ENCODE results near the gene KREMEN1.

The KREMEN1 gene, protein sequence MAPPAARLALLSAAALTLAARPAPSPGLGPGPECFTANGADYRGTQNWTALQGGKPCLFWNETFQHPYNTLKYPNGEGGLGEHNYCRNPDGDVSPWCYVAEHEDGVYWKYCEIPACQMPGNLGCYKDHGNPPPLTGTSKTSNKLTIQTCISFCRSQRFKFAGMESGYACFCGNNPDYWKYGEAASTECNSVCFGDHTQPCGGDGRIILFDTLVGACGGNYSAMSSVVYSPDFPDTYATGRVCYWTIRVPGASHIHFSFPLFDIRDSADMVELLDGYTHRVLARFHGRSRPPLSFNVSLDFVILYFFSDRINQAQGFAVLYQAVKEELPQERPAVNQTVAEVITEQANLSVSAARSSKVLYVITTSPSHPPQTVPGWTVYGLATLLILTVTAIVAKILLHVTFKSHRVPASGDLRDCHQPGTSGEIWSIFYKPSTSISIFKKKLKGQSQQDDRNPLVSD

GRCh38 chr22:29072979-29073617, at the start of gene KREMEN1:
KREMEN1 (plus strand) TSS chr22:29073035; CDS start chr22:29073131, 96 bp downstream.
- peak within 1 kb of the TSS; percentile 64 for H3K4me3 Mint-ChIP-seq
- H3K36me3 Mint-ChIP-seq (ENCODE audit: low read depth) = no peaks in the 10 kb centered on the region
- H3K27me3 Mint-ChIP-seq (ENCODE audit: low read depth) = peaks cover 69% of the 10 kb centered on the region
- H3K4me1 Mint-ChIP-seq (ENCODE audit: low read depth) = peaks cover 15% of the 10 kb centered on the region
- DNase-seq (ENCODE audit: low spot score) = no peak
- no peaks in the 10 kb centered on the region for H3K9me3 Mint-ChIP-seq
- H3K27ac Mint-ChIP-seq = no peak within 1 kb of the TSS

DNA sequence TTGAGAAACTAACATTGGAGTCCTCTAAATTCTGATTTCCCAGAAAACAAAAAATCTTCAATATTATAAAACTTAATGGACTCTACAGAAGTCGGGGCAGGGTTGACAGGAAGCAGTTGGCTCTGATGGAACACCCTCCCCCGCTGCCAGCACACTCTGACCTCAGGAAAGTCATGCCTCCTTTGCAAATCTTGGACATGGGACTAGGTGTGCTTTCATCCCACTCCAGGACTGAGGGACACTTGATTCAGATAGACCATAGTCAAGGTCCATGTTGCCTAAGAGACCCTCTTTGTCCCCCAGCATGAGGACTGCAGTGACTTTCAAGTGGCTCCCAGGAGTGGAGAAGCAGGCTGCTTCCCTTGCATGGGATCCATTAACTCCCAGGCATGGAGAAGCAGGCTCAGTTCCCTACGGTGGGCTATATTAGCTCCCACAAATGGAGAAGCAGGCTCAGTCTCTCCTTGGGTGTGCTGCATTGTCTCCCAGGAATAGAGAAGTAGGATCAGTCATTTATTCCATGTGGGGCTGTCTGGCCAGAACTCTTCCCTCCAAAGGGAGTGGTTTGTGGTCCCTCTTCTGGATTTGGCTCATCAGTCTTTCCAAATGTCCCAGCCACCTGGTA, 49.6 kb upstream of the KREMEN1 start:
- Mint-ChIP-seq H3K9me3 (peaks cover 4% of the 10 kb centered on the region), H3K27me3 (ENCODE audit: low read depth) (peaks cover 53% of the 10 kb centered on the region), H3K4me1 (ENCODE audit: low read depth) (no peaks in the 10 kb centered on the region), H3K36me3 (ENCODE audit: low read depth) (no peaks in the 10 kb centered on the region), H3K27ac (no peak overlapping the region), H3K4me3 (no peak overlapping the region)
- no peak for DNase-seq (ENCODE audit: low spot score)

GRCh38 chr22:29026579-29026978, 46.3 kb upstream of the KREMEN1 start:
- Mint-ChIP-seq H3K4me3 (no peak overlapping the region), H3K27ac (no peak overlapping the region), H3K4me1 (ENCODE audit: low read depth) (peaks cover 13% of the 10 kb centered on the region), H3K36me3 (ENCODE audit: low read depth) (no peaks in the 10 kb centered on the region), H3K27me3 (ENCODE audit: low read depth) (peaks cover 71% of the 10 kb centered on the region), H3K9me3 (no peaks in the 10 kb centered on the region)
- DNase-seq (ENCODE audit: low spot score) = no peak

GRCh38 chr22:29028468-29028867, 44.4 kb upstream of the KREMEN1 start:
- Mint-ChIP-seq H3K9me3 (no peaks in the 10 kb centered on the region), H3K27ac (no peak overlapping the region), H3K4me3 (no peak overlapping the region), H3K4me1 (ENCODE audit: low read depth) (peaks cover 13% of the 10 kb centered on the region), H3K27me3 (ENCODE audit: low read depth) (peaks cover 71% of the 10 kb centered on the region), H3K36me3 (ENCODE audit: low read depth) (no peaks in the 10 kb centered on the region)
- DNase-seq (ENCODE audit: low spot score) = no peak

DNA sequence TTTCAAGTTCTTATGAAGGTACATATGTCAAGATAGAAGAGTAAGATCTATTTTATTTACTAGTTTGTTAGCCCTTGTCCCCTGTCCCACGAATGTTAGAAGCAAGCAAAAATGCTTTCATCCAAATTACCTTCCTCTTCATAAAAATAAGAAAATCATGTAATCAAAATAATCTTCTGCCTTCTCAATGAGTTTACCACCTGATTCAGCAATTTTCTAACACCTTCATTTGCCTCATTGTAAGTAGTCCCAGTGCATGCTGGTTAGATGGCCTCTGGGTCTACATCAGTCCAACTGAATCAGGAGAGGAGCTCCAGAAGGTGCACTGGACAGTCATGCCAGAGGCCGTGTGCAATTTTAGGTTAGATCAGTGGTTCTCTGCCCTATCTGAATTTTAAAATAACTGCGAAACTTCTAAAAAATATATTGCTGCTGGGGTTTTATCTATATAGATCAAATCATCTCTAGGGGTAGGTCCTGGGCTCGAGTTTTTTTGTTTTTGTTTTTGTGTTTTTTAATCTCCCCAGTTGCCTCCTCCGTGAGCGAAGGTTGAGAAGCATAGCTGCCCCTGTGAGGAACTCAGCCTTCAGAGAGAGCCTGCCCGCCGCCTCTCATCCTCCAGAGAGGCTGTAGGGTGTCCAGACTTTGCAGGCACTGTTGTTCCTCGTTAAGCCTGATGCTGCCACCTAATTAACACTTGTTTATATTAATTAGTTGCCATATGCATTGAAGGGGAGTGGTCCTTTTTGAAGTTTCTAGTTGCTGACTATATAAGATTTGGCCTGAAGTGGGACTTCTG, 43.4 kb upstream of the KREMEN1 start:
- DNase-seq (ENCODE audit: low spot score) = no peak
- Mint-ChIP-seq H3K27me3 (ENCODE audit: low read depth) (peaks cover 69% of the 10 kb centered on the region), H3K36me3 (ENCODE audit: low read depth) (no peaks in the 10 kb centered on the region)

DNA sequence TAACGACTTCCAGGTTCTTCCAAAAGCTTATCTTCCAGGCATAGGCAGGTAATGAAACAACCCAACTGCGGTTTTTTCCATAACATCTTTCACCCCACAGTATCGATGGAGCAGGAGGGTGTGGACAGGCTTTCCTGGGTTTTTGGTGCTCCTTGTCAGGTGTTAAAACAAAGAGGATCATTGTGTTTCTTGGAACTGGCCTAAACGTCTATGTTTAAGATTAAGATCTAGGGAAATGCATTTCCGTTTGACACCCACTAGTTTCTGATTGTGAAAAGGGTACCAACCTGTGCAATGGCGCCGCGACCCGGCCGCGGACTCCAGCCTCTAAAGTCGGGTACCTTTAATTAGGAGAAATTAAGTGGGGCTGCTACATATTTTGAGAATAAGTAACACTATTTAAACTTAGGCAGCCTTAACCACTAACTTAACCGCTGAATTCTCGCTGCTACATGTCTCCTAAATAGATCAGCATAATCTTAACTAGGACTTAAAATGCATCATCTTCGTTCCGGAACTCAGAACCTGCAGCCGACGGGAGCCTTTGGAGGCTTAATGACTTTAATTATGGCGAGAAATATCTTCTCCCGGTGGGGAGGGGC, 42.7 kb upstream of the KREMEN1 start:
- H3K27me3 Mint-ChIP-seq (ENCODE audit: low read depth) = peaks cover 68% of the 10 kb centered on the region
- no peak for DNase-seq (ENCODE audit: low spot score)
- H3K27ac Mint-ChIP-seq = no peak overlapping the region
- peak overlapping the region; percentile 37 for H3K4me3 Mint-ChIP-seq
- no peaks in the 10 kb centered on the region for H3K36me3 Mint-ChIP-seq (ENCODE audit: low read depth)
- peaks cover 13% of the 10 kb centered on the region for H3K4me1 Mint-ChIP-seq (ENCODE audit: low read depth)
- no peaks in the 10 kb centered on the region for H3K9me3 Mint-ChIP-seq

More for the DNA sequence above, 43.4 kb upstream of the KREMEN1 start:
- Mint-ChIP-seq H3K4me1 (ENCODE audit: low read depth) (peaks cover 13% of the 10 kb centered on the region), H3K4me3 (no peak overlapping the region), H3K27ac (no peak overlapping the region), H3K9me3 (no peaks in the 10 kb centered on the region)

DNA sequence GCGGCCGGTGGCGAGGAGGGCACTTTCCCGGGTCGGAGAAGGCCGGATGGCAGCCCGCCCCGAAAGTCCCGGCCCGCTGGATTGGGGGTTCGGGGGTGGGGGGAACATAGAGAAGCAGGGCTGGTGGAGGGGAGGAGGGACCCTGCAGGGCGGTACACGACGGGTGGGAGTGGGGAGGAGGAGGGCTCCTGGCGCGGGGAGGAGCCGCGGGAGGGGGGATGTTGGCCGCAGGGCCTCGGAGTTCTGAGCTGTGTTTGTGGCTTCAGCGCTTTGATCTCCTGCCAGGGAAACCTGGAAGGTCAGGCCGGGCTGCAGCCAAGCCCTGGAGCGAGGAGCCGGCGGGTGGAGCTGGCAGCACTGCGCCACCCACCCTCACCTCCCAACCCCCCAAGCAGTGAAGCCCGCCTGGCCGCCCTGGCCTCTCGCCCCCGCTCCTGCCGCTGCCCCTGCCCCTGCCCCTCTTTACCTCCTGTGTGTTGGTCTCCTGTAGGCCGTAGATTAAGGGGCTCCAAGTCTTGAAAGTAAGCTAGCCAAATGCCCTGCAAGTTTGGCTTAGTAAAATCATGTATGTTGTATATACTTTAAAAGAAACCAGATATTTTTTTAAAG, 42.1 kb upstream of the KREMEN1 start:
- DNase-seq (ENCODE audit: low spot score) = no peak
- Mint-ChIP-seq H3K36me3 (ENCODE audit: low read depth) (no peaks in the 10 kb centered on the region), H3K9me3 (no peaks in the 10 kb centered on the region), H3K4me1 (ENCODE audit: low read depth) (peaks cover 13% of the 10 kb centered on the region), H3K27ac (no peak overlapping the region), H3K4me3 (peak overlapping the region; percentile 37), H3K27me3 (ENCODE audit: low read depth) (peaks cover 64% of the 10 kb centered on the region)

DNA sequence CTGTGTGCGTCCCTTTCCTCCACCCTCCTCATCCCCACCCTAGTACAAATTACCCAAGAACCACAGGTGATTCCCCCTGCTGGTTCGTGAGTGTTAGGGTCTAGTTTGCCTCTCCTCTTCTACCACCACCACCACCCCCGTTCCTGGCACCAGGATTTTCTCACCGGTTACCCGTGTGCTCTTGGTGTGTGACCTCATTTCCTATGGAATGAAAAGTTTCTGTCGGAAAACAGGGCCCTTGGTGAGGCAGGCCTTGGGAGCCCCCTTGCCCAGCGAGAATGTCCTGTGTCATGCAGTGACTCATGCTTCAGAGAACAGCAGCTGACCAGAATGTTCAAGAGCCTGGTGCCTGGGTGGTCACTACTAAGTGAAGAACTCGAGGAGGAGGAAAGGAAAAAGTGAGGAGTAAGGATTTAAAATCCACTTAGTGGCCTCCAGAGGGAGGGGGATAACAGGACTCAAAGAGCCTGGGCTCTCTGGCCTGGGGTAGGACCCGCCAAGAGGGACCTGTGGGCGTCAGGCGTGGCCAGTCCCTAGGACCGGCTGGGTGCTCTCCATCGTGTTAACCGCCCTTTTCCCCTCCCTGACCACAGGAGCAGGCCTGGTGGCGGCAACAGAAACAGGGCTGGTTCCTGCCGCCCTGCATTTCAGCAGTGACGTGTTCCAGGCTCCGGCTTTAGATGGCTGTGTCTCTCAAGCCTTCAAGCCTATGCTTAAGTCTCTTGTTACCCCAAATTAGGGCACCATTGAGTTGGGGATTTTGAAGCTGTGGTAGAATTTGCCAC, 41.4 kb upstream of the KREMEN1 start:
- Mint-ChIP-seq H3K27ac (no peak overlapping the region), H3K4me1 (ENCODE audit: low read depth) (peaks cover 13% of the 10 kb centered on the region), H3K4me3 (no peak overlapping the region)

DNA sequence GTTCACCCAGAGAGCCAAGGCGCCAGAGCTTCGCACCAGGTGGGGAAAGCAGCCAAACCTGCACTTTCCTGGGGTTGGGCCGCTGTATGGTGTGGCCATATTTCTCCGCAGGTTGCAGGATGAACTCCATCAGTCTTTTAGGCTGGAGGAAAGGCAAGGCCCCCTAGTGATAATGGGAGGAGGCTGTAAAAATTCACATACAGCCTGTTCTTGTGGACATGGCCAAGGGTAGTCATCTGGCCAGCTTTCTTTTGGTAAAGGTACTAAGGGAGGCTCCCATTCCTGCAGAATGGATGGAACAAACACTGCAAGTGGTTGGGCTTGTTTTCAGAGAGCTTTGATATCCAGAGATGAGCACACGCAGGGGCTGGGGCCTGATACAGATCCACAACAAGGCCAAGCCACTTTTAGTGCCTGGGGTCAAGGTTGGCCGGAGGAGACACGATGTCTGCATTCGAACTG, 40.8 kb upstream of the KREMEN1 start:
- DNase-seq (ENCODE audit: low spot score) = no peak
- peaks cover 57% of the 10 kb centered on the region for H3K27me3 Mint-ChIP-seq (ENCODE audit: low read depth)
- H3K9me3 Mint-ChIP-seq = no peaks in the 10 kb centered on the region
- no peaks in the 10 kb centered on the region for H3K36me3 Mint-ChIP-seq (ENCODE audit: low read depth)
- peaks cover 13% of the 10 kb centered on the region for H3K4me1 Mint-ChIP-seq (ENCODE audit: low read depth)
- no peak overlapping the region for H3K27ac Mint-ChIP-seq
- H3K4me3 Mint-ChIP-seq = no peak overlapping the region

More for the DNA sequence above, 41.4 kb upstream of the KREMEN1 start:
- H3K9me3 Mint-ChIP-seq = no peaks in the 10 kb centered on the region
- peaks cover 62% of the 10 kb centered on the region for H3K27me3 Mint-ChIP-seq (ENCODE audit: low read depth)
- no peak for DNase-seq (ENCODE audit: low spot score)
- H3K36me3 Mint-ChIP-seq (ENCODE audit: low read depth) = no peaks in the 10 kb centered on the region

DNA sequence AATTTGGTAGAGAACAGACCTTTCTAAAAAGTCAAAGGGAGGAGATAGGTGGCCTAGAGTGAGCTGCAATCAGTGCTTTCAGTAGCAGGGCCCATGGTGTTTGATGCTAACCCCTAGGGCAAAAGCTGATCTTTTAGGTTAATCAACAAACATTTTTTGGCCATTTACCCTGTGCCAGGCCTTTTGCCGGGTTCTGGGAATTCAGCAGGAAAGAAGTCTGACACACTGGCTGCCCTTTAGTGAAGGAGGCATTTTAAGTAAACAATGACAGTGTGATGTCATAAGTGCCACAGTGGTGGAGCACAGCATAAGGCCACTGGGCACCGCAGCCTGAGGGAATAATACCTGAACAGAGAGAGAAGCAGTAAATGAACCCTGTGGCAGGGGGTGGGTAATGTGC, 40.3 kb upstream of the KREMEN1 start:
- peaks cover 13% of the 10 kb centered on the region for H3K4me1 Mint-ChIP-seq (ENCODE audit: low read depth)
- no peak overlapping the region for H3K4me3 Mint-ChIP-seq
- no peaks in the 10 kb centered on the region for H3K36me3 Mint-ChIP-seq (ENCODE audit: low read depth)
- no peak overlapping the region for H3K27ac Mint-ChIP-seq
- peaks cover 53% of the 10 kb centered on the region for H3K27me3 Mint-ChIP-seq (ENCODE audit: low read depth)
- no peaks in the 10 kb centered on the region for H3K9me3 Mint-ChIP-seq
- no peak for DNase-seq (ENCODE audit: low spot score)

- Mint-ChIP-seq H3K27ac (no peak overlapping the region), H3K4me1 (ENCODE audit: low read depth) (no peaks in the 10 kb centered on the region), H3K36me3 (ENCODE audit: low read depth) (no peaks in the 10 kb centered on the region), H3K4me3 (no peak overlapping the region), H3K9me3 (no peaks in the 10 kb centered on the region), H3K27me3 (ENCODE audit: low read depth) (peaks cover 19% of the 10 kb centered on the region)
- DNase-seq (ENCODE audit: low spot score) = no peak
These were observed 35.4 kb upstream of the KREMEN1 start for GRCh38 chr22:29037340-29037932.

DNA sequence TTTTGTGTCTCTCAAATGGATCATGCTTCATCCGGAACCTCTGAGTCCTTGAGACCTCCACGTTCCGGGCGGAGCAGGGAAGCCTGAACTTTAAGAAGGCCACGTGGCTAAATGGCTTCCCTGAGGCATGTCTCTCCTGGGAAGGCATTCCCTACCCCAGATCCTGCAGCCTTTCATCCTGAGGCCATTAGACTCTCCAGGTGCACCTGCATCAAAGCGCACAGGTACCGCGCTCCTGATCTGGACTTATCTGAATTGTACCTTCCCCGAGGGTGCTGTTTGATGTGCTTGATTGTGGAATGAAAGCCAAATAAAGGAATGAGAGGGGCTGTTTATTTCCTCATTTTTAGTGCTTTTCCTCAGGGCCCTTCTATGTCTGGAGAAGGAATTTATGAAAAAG, 33.7 kb upstream of the KREMEN1 start:
- Mint-ChIP-seq H3K9me3 (no peaks in the 10 kb centered on the region), H3K4me1 (ENCODE audit: low read depth) (no peaks in the 10 kb centered on the region), H3K27ac (no peak overlapping the region), H3K4me3 (no peak overlapping the region), H3K36me3 (ENCODE audit: low read depth) (no peaks in the 10 kb centered on the region), H3K27me3 (ENCODE audit: low read depth) (peaks cover 7% of the 10 kb centered on the region)
- no peak for DNase-seq (ENCODE audit: low spot score)

All from T-helper 2 cell treated with Interferon-gamma antibody and Interleukin-4, amounts not matched to agents 5 μg/mL and 100 μg/mL, for 36 hours (primary cell).